WTC11 (cell line): ENCODE data around the gene BMP2K. TPM values are rescaled to one million over a fixed set of nuclear protein-coding genes. Genes with fewer than 3 reads are reported as not detected.

Experiments
- ATAC-seq: fragments of 200-7000 bp; cut with Tn5 transposase; 2 replicates; pipeline ENCODE4 v1.10.0; 2021; ENCODE audit warnings: mild to moderate bottlenecking, moderate library complexity
- CTCF ChIA-PET: fragments of 300-600 bp; sonication (Branson Sonifier 250); formaldehyde crosslinking; loops from one replicate; lab custom pipeline; 2021; ENCODE audit warnings: antibody characterized with exemption; lab: Charles Lee
- POLR2A ChIA-PET: fragments of 350-600 bp; sonication (Branson Sonifier 250); formaldehyde crosslinking; loops from one replicate; lab custom pipeline; 2021; ENCODE audit warnings: antibody characterized with exemption; lab: Charles Lee
- DNase-seq: peaks from one replicate; pipeline ENCODE4 v3.0.0; 2021; ENCODE audit warnings: low spot score
- H3K27ac Mint-ChIP-seq: 2 replicates; pipeline ENCODE4 v1.8.0; 2021; ENCODE audit warnings: mixed read lengths
- H3K27me3 Mint-ChIP-seq: 2 replicates; pipeline ENCODE4 v1.8.0; 2021; ENCODE audit warnings: low read depth, mild to moderate bottlenecking, moderate library complexity, mixed read lengths
- H3K36me3 Mint-ChIP-seq: 2 replicates; pipeline ENCODE4 v1.8.0; 2021; ENCODE audit warnings: mixed read lengths
- H3K4me1 Mint-ChIP-seq: 2 replicates; pipeline ENCODE4 v1.8.0; 2022; ENCODE audit warnings: mixed read lengths
- H3K4me3 Mint-ChIP-seq: 2 replicates; pipeline ENCODE4 v1.8.0; 2021; ENCODE audit warnings: mild to moderate bottlenecking, moderate library complexity, mixed read lengths
- H3K9me3 Mint-ChIP-seq: 2 replicates; pipeline ENCODE4 v1.8.0; 2021; ENCODE audit warnings: mixed read lengths
- FOXK1 ChIP-seq: sonication (generic); formaldehyde crosslinking; IDR thresholded peaks from 2 replicates; pipeline ENCODE4 v1.8.0; 2022; ENCODE audit warnings: mild to moderate bottlenecking, moderate library complexity, missing genetic modification reagents
- KAT7 ChIP-seq: sonication (generic); formaldehyde crosslinking; IDR thresholded peaks from 2 replicates; pipeline ENCODE4 v1.8.1; 2023; ENCODE audit warnings: missing genetic modification reagents, mild to moderate bottlenecking, borderline replicate concordance
- NFYB ChIP-seq: sonication (generic); formaldehyde crosslinking; conservative IDR thresholded peaks from 2 replicates; pipeline ENCODE4 v1.8.0; 2022; ENCODE audit warnings: low read depth, missing genetic modification reagents
- NR2C2 ChIP-seq: sonication (generic); formaldehyde crosslinking; IDR thresholded peaks from 2 replicates; pipeline ENCODE4 v1.8.0; 2022; ENCODE audit warnings: mild to moderate bottlenecking, missing genetic modification reagents
- NR3C1 ChIP-seq: sonication (generic); formaldehyde crosslinking; conservative IDR thresholded peaks from 2 replicates; pipeline ENCODE4 v1.8.1; 2023; ENCODE audit warnings: low read depth, mild to moderate bottlenecking, missing genetic modification reagents
- TEAD4 ChIP-seq: sonication (generic); formaldehyde crosslinking; IDR thresholded peaks from 2 replicates; pipeline ENCODE4 v1.8.0; 2022; ENCODE audit warnings: mild to moderate bottlenecking, missing genetic modification reagents
- ZNF121 ChIP-seq: sonication (generic); formaldehyde crosslinking; IDR thresholded peaks from 2 replicates; pipeline ENCODE4 v1.8.0; 2023; ENCODE audit warnings: missing genetic modification reagents
- ZNF219 ChIP-seq: sonication (generic); formaldehyde crosslinking; IDR thresholded peaks from 2 replicates; pipeline ENCODE4 v1.8.0; 2023; ENCODE audit warnings: missing genetic modification reagents, mild to moderate bottlenecking, borderline replicate concordance
- ZNF232 ChIP-seq: sonication (generic); formaldehyde crosslinking; IDR thresholded peaks from 2 replicates; pipeline ENCODE4 v1.8.0; 2022; ENCODE audit warnings: mild to moderate bottlenecking, missing genetic modification reagents
- ZNF263 ChIP-seq: sonication (generic); formaldehyde crosslinking; IDR thresholded peaks from 2 replicates; pipeline ENCODE4 v1.8.1; 2022; ENCODE audit warnings: low read depth, mild to moderate bottlenecking, moderate library complexity, missing genetic modification reagents
- ZNF317 ChIP-seq: sonication (generic); formaldehyde crosslinking; IDR thresholded peaks from 2 replicates; pipeline ENCODE4 v1.8.1; 2023; ENCODE audit warnings: low read depth, mild to moderate bottlenecking, moderate library complexity, missing genetic modification reagents, borderline replicate concordance
- total RNA-seq: library from RNA; stranded (reverse); gene quantifications from 3 replicates; pipeline ENCODE4 v1.2.3, GENCODE V29; 2021
- TF ChIP-seq, protein P1 (sequence below): sonication (generic); formaldehyde crosslinking; conservative IDR thresholded peaks from 2 replicates; pipeline ENCODE4 v1.8.1; 2022; ENCODE audit warnings: mild to moderate bottlenecking, missing genetic modification reagents
- TF ChIP-seq, protein P2 (sequence below): sonication (generic); formaldehyde crosslinking; IDR thresholded peaks from 2 replicates; pipeline ENCODE4 v1.8.0; 2022; ENCODE audit warnings: mild to moderate bottlenecking, missing genetic modification reagents
- TF ChIP-seq, protein P3 (sequence below): fragments of 250-450 bp; sonication (Bioruptor Pico); IDR thresholded peaks from 2 replicates; pipeline ENCODE4 v1.9.0; 2021; ENCODE audit warnings: mild to moderate bottlenecking
- TF ChIP-seq, protein P4 (sequence below): fragments of 250-450 bp; sonication (Bioruptor Pico); IDR thresholded peaks from 2 replicates; pipeline ENCODE4 v1.9.0; 2021; ENCODE audit warnings: mild to moderate bottlenecking
- TF ChIP-seq, protein P5 (sequence below): sonication (generic); formaldehyde crosslinking; IDR thresholded peaks from 2 replicates; pipeline ENCODE4 v1.8.1; 2023; ENCODE audit warnings: mild to moderate bottlenecking, missing genetic modification reagents, moderate library complexity
- TF ChIP-seq, protein P6 (sequence below): fragments of 250-450 bp; sonication (Bioruptor Pico); IDR thresholded peaks from 2 replicates; pipeline ENCODE4 v1.8.0; 2021; ENCODE audit warnings: mild to moderate bottlenecking

The BMP2K gene
- total RNA-seq, 1 experiment from 2014 or later, result 19.9 TPM

DNA sequence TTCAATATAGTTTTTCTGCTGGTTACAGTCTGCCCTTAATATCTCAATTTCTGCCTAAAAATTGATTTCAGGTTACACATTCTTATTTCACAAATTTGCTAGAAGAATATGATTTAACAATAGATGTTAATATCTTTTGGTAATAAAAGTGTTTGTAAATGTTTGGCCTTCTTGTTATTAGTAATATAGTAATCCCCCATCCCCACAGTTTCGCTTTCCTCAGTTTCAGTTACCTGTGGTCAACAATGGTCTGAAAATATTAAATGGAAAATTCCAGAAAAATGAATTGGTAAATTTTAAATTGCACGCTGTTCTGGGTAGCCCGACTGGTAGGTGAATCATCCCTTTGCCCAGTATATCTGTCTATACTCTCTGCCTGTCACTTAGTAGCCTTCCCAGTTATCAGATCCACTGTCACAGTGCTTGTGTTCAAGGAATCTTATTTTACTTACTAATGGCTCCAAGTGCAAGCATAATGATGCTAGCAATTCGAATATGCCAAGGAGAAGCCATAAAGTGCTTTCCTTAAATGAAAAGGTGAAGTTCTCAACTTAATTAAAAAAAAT, 3.5 kb upstream of the BMP2K start:
- no peak for TF ChIP-seq ZNF232
- TF ChIP-seq, protein P1, sequence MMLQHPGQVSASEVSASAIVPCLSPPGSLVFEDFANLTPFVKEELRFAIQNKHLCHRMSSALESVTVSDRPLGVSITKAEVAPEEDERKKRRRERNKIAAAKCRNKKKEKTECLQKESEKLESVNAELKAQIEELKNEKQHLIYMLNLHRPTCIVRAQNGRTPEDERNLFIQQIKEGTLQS, result no peak
- no peak for TF ChIP-seq TEAD4 (CRISPR knock-in tag)
- no peak for TF ChIP-seq NR2C2
- TF ChIP-seq ZNF317, result no peak
- Mint-ChIP-seq H3K9me3 (no peaks in the 10 kb centered on the region), H3K27ac (no peak overlapping the region), H3K4me1 (peaks cover 10% of the 10 kb centered on the region; the same call in 1 of the 2 replicates), H3K27me3 (no peaks in the 10 kb centered on the region), H3K4me3 (no peak overlapping the region), H3K36me3 (no peaks in the 10 kb centered on the region)
- DNase-seq (no peak), ATAC-seq (no peak)
- ChIA-PET POLR2A (no interaction called here), CTCF (no interaction called here)

DNA sequence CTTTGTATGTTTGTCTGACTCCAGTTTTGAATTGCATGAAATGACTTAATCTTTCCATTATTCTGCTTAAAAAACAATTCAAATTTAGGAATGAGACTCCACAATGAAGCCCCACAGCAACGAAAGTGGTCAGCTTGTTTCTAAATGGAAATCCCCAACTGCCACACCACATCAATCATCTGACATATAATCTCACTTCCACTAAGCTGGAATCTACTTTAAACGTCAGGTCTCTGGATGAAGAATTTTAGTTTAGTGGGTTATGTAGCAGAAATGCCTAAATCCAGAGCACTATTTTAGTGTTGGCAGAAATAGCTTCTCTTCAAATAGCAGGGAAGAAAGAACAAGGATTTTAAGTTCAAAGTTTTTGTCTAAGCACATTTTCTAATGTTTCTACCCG, 1.7 kb upstream of the BMP2K start:
- no peak overlapping the region for H3K4me3 Mint-ChIP-seq
- CTCF ChIA-PET, result interaction anchor here (0.7 kb wide), 1 partner anchor 148 kb away, joined by 3 read pairs; no protein-coding TSS in a partner anchor
- H3K36me3 Mint-ChIP-seq, result no peaks in the 10 kb centered on the region
- POLR2A ChIA-PET, result interaction anchor here (0.7 kb wide), 2 partner anchors 715 to 717 kb away, joined by 9 to 10 read pairs; partner anchors contain the start of gene FRAS1
- H3K9me3 Mint-ChIP-seq, result no peaks in the 10 kb centered on the region
- H3K27ac Mint-ChIP-seq, result no peak overlapping the region; the same call in 1 of the 2 replicates
- DNase-seq (no peak), ATAC-seq (no peak)
- H3K4me1 Mint-ChIP-seq, result peaks cover 10% of the 10 kb centered on the region; the same call in 1 of the 2 replicates
- H3K27me3 Mint-ChIP-seq, result no peaks in the 10 kb centered on the region
- TF ChIP-seq, protein P2, sequence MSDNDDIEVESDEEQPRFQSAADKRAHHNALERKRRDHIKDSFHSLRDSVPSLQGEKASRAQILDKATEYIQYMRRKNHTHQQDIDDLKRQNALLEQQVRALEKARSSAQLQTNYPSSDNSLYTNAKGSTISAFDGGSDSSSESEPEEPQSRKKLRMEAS (CRISPR knock-in tag), result no peak
- TF ChIP-seq, protein P3, sequence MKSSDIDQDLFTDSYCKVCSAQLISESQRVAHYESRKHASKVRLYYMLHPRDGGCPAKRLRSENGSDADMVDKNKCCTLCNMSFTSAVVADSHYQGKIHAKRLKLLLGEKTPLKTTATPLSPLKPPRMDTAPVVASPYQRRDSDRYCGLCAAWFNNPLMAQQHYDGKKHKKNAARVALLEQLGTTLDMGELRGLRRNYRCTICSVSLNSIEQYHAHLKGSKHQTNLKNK (CRISPR knock-in tag), result no peak
- no peak for TF ChIP-seq ZNF121 (CRISPR knock-in tag)
- TF ChIP-seq ZNF219 (CRISPR knock-in tag), result no peak
- no peak for TF ChIP-seq ZNF317
- no peak for TF ChIP-seq FOXK1 (CRISPR knock-in tag)
- TF ChIP-seq ZNF263, result no peak
- TF ChIP-seq NR3C1 (CRISPR knock-in tag), result no peak
- no peak for TF ChIP-seq NFYB (CRISPR knock-in tag)
- TF ChIP-seq, protein P4, sequence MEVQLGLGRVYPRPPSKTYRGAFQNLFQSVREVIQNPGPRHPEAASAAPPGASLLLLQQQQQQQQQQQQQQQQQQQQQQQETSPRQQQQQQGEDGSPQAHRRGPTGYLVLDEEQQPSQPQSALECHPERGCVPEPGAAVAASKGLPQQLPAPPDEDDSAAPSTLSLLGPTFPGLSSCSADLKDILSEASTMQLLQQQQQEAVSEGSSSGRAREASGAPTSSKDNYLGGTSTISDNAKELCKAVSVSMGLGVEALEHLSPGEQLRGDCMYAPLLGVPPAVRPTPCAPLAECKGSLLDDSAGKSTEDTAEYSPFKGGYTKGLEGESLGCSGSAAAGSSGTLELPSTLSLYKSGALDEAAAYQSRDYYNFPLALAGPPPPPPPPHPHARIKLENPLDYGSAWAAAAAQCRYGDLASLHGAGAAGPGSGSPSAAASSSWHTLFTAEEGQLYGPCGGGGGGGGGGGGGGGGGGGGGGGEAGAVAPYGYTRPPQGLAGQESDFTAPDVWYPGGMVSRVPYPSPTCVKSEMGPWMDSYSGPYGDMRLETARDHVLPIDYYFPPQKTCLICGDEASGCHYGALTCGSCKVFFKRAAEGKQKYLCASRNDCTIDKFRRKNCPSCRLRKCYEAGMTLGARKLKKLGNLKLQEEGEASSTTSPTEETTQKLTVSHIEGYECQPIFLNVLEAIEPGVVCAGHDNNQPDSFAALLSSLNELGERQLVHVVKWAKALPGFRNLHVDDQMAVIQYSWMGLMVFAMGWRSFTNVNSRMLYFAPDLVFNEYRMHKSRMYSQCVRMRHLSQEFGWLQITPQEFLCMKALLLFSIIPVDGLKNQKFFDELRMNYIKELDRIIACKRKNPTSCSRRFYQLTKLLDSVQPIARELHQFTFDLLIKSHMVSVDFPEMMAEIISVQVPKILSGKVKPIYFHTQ (CRISPR knock-in tag), result no peak
- no peak for TF ChIP-seq KAT7 (CRISPR knock-in tag)
- TF ChIP-seq, protein P5, sequence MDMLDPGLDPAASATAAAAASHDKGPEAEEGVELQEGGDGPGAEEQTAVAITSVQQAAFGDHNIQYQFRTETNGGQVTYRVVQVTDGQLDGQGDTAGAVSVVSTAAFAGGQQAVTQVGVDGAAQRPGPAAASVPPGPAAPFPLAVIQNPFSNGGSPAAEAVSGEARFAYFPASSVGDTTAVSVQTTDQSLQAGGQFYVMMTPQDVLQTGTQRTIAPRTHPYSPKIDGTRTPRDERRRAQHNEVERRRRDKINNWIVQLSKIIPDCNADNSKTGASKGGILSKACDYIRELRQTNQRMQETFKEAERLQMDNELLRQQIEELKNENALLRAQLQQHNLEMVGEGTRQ, result no peak
- TF ChIP-seq, protein P6, sequence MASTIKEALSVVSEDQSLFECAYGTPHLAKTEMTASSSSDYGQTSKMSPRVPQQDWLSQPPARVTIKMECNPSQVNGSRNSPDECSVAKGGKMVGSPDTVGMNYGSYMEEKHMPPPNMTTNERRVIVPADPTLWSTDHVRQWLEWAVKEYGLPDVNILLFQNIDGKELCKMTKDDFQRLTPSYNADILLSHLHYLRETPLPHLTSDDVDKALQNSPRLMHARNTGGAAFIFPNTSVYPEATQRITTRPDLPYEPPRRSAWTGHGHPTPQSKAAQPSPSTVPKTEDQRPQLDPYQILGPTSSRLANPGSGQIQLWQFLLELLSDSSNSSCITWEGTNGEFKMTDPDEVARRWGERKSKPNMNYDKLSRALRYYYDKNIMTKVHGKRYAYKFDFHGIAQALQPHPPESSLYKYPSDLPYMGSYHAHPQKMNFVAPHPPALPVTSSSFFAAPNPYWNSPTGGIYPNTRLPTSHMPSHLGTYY (CRISPR knock-in tag), result no peak
